LNCAP (cell line): ENCODE measurements around the gene DNMBP.

Source experiments
- TF ChIP-seq, protein P1 (sequence below): fragments of 450-650 bp; IDR thresholded peaks from 2 replicates; pipeline ENCODE4 v1.5.1; 2017; ENCODE audit warnings: mild to moderate bottlenecking

Gene DNMBP

DNA sequence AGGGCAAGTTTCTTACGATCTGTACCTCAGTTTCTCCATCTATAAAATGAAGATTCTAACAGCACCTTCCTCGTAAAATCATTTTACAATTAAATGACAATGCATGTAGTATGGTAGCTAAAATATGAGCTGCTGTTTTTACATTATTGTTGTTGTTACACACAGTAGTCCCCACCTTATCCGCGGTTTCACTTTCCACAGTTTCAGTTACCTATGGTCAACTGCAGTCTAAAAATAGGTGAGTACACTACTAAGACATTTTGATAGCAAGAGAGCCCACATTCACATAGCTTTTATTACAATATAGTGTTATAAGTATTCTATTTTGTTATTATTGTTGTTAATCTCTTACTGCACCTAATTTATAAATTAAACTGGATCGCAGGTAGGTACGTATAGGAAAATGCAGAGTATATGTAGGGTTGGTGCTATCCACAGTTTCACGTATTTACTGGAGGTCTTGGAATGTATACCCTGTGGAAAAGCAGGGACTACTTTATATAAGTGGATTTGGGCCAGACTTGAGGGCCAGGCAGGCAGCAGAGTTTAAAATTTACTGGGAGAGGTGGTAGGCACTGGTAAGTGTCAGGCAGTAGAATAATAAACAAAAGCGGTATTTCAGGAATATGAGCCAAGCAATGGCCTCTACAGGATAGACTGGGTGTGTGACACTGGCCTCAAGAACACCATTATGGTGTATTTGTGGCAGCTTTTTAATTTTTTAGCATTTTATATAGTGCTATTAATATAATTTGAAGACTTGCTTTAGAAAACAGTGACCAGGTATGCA lies 10.2 kb downstream of the DNMBP start:
- TF ChIP-seq, protein P1, sequence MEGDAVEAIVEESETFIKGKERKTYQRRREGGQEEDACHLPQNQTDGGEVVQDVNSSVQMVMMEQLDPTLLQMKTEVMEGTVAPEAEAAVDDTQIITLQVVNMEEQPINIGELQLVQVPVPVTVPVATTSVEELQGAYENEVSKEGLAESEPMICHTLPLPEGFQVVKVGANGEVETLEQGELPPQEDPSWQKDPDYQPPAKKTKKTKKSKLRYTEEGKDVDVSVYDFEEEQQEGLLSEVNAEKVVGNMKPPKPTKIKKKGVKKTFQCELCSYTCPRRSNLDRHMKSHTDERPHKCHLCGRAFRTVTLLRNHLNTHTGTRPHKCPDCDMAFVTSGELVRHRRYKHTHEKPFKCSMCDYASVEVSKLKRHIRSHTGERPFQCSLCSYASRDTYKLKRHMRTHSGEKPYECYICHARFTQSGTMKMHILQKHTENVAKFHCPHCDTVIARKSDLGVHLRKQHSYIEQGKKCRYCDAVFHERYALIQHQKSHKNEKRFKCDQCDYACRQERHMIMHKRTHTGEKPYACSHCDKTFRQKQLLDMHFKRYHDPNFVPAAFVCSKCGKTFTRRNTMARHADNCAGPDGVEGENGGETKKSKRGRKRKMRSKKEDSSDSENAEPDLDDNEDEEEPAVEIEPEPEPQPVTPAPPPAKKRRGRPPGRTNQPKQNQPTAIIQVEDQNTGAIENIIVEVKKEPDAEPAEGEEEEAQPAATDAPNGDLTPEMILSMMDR, result no peak

DNA sequence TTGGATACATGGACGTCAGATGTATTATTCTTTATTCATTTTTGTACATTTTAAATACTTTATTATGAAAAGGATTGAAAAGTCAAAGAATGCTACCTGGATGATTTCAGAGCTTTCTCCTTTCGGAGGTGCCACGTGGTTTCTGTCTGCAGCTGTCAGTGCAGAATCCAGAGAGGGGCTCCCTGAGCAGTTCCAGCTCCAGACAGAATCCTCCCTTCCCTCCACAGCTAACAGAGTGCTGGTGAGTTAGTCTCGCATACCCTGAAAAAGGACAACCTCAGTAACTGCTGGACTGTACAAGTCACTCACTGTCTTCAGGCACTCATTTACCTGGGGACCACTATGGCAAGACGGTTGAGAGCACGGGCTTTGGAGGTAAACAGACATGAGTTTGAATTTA lies 10.9 kb downstream of the DNMBP start:
- TF ChIP-seq, protein P1, result no peak

DNA sequence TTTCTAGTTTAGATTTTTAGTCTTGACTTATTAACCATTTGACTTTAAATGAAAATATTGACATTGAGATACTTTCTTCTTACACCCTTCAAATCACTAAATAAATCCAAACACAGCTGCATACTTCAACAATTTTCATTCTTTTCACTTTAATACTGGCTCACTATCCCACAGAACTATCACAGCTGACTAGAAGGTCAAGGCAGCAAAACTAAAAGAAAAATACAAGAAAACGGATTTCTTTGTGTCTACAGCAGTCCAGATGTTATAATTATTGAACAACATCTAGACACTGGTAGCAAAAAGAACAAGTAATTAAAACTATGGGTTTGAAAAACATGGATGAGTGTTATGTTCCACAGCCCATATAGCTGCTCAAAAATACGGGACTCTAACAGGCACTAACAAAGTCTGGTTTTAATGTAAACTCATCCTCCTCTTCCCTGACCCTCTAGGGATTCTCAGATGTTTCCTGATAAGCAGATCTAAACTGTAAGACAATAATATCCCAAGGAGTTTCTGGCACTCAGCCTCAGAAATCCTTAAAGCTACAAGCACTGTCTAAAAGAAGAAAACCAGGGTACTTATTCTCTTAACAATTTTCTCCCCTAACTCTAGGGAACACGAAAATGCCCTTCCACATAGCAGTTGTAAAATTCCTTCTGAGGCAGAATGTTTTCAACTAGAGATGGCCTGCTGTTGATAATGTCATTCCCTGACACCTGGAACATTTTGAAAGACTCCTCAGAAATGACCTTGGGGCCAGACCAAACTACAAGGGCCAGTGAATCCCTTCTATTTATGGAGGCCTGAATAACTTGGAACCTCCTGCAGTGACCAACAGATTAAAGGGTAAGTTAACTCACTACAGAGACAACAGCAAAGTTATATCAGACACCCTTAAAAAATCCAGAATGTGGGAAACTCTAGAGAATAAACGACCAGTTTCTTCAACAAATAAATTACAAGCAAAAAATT lies 12.8 kb downstream of the DNMBP start:
- TF ChIP-seq, protein P1, result no peak

DNA sequence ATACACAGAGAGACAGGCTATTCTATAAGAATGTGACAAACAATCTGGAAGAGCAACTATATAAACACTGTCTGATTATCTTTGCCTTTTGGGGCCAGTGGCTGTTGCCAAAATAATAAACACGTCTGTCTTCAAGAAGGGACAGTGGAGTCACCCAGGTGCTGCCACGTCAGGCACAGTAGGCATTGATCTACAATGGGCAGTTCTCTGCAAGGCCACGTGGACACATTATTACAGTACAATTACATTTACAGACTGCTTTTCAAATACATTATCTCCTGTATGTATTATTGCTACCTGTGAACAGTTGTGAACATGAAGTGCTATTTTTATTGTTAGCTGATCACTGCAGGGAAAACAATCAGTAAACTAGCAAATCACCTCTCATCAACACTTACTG lies 14.0 kb downstream of the DNMBP start:
- TF ChIP-seq, protein P1, result no peak

DNA sequence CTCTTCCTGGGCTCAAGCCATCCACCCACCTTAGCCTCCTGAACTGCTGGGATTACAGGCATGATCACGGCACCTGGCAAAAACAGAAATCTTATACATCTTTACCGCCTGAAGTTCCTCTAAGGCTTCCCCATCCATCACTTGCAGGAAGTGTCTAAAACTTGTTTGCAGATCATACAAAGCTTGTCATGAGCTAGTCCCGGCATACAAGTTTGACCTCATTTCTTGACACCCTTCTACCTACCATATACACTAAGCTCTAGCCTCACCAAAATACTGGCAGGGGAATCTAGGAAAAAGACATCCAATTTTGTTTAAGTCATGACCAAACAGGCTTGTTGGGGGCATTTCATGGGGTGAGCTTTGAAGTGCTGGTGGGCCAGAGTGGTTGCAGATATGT lies 14.5 kb downstream of the DNMBP start:
- TF ChIP-seq, protein P1, result no peak

DNA sequence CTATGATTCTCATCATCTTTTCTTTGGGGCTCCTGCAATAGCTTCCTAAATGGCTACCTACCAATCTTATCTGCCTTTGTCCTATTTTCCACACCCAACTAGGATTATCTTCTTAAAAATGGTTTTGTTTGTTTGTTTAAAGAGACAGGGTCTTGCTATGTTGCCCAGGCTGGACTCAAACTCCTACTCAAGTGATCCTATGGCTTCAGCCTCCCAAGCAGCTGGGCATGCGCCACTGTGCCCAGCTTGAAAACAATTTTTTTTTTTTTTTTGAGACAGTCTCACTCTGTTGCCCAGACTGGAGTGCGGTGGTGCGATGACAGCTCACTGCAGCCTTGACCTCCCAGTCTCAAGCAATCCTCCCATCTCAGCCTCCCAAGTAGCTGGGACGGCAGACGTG lies 14.9 kb downstream of the DNMBP start:
- TF ChIP-seq, protein P1, result no peak

DNA sequence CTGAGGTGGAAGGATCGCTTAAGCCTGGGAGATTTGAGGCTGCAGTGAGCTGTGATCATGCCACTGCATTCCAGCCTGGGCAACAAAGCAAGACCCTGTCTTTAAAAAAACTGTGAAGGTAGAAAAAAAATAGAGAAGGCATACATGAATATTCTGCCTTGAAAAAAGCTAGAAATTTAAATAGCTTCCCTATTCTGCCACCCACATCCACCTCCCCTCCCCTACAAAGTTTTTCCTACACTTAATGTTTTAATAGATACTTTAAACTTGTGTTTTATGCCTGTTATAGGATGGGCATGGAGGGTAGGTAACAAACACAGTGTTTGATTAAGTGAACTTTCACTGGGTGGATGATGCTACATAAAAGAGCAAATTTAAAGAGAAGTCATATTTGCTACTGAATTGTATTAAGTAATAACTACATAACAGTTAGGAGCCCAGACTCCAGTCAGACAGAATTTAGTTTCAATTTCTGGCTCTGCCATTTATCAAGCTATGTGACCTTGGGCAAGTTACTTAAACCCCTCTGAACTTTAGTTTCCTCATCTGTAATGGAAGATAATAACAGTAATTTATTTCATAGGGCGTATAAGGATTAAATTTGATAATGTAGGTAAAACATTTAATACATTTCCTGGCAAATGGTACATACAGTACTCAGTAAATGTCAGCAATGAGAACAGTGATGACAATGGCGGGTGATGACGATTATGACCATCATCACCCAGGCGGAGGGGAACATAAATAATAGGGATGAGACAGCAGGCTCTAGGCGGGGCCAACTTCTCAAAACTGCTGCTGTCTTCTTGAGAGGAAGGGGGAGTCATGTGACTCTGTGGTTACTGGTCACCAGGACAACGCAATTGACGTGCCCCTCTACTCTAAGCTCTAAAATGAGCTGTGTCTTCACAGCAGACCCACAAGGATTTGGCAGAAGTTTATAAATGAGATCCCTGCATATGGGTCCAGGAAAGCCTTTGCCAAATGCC lies 15.8 kb downstream of the DNMBP start:
- TF ChIP-seq, protein P1, result no peak
